Measurements from ENCODE around the gene ARAP2. TPM values are rescaled to one million over a fixed set of nuclear protein-coding genes. Genes with fewer than 3 reads are reported as not detected.

The ARAP2 gene
- total and polyA plus RNA-seq, 2 donors (not counting 3 experiments of a cell fraction or from before 2014, with no cell fraction given), result not detected

- intact Hi-C loops (cut with micrococcal nuclease), result no loop called here
- POLR2A ChIA-PET, result no interaction called here
Observed at GRCh38 chr4:36159208-36159607, 85.1 kb downstream of the ARAP2 start.

More at GRCh38 chr4:36159208-36159607, 85.1 kb downstream of the ARAP2 start:
- H3K9me3 ChIP-seq (replicated peaks; ENCODE audit: control insufficient read depth, insufficient read depth, low read length), result no peaks in the 10 kb centered on the region
- no peaks in the 10 kb centered on the region for H4K20me1 ChIP-seq (replicated peaks; ENCODE audit: control insufficient read depth, extremely low read depth, insufficient read depth, low read length)
- no peaks in the 10 kb centered on the region for H3K27me3 ChIP-seq (ENCODE audit: control insufficient read depth in 2 of 2, insufficient read depth in 2 of 2, low read length in 2 of 2)
- TF ChIP-seq POLR2A (IDR thresholded peaks at IDR 0.05; ENCODE audit: low read depth, low read length) (no peak), FOS (IDR thresholded peaks at IDR 0.05; ENCODE audit: borderline replicate concordance, insufficient read depth, low read length) (no peak), CTCF (IDR thresholded peaks at IDR 0.05; ENCODE audit: extremely low read depth in 1 of 2, insufficient read depth in 1 of 2, low read depth in 1 of 2, low read length in 2 of 2) (no peak), MYC (IDR thresholded peaks at IDR 0.05; ENCODE audit: low read depth, low read length) (no peak), POLR2AphosphoS5 (IDR thresholded peaks at IDR 0.05; ENCODE audit: insufficient read depth, low read depth, low read length) (no peak), EZH2 (IDR thresholded peaks at IDR 0.05; ENCODE audit: borderline replicate concordance, low read depth, low read length, severe bottlenecking) (no peak), JUN (IDR thresholded peaks at IDR 0.05; ENCODE audit: borderline replicate concordance, insufficient read depth, insufficient read length, low read depth) (no peak), GATA2 (IDR thresholded peaks at IDR 0.05; ENCODE audit: insufficient read depth, insufficient read length, low read depth, low read length) (no peak)
- TF ChIP-seq, protein P1, sequence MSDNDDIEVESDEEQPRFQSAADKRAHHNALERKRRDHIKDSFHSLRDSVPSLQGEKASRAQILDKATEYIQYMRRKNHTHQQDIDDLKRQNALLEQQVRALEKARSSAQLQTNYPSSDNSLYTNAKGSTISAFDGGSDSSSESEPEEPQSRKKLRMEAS (IDR thresholded peaks at IDR 0.05; ENCODE audit: insufficient read depth, insufficient read length), result no peak
- H3K27ac ChIP-seq (ENCODE audit: insufficient read depth, low read depth, low read length), result no peak overlapping the region
- H3K9ac ChIP-seq (replicated peaks; ENCODE audit: extremely low read depth, insufficient read depth, low read length), result no peak overlapping the region
- DNase-seq (ENCODE audit: low read depth, low spot score), result no peak
- no peaks in the 10 kb centered on the region for H3K79me2 ChIP-seq (ENCODE audit: control insufficient read depth, insufficient read depth, low read length)
- dilution Hi-C loops (cut with MboI; ENCODE audit: extremely low pct_ligation_motif_present, low sequenced_read_pairs), result no loop called here
- H3K4me1 ChIP-seq (ENCODE audit: control insufficient read depth, extremely low read depth, insufficient read depth, low read length), result no peaks in the 10 kb centered on the region
- H2AFZ ChIP-seq (ENCODE audit: low read depth, low read length), result no peak overlapping the region
- FAIRE-seq, result no peak
- CTCF ChIA-PET, result no interaction called here
- H3K9me1 ChIP-seq (replicated peaks; ENCODE audit: control insufficient read depth, extremely low read depth, insufficient read depth, low read length), result no peaks in the 10 kb centered on the region
- no peaks in the 10 kb centered on the region for H3K36me3 ChIP-seq (ENCODE audit: control insufficient read depth in 2 of 2, extremely low read depth in 1 of 2, insufficient read depth in 2 of 2, low read length in 2 of 2)
- H3K4me3 ChIP-seq (replicated peaks in 1 of 3; ENCODE audit: insufficient read depth in 1 of 3, low read depth in 1 of 3, low read length in 3 of 3), result no peak overlapping the region
- BruUV-seq (replicated peaks), result no TSS peak
- H3K4me2 ChIP-seq (ENCODE audit: insufficient read depth, low read length), result no peak overlapping the region

All from endothelial cell of umbilical vein (primary cell).